ENCODE results near the gene ZNF746.

Gene ZNF746

DNA sequence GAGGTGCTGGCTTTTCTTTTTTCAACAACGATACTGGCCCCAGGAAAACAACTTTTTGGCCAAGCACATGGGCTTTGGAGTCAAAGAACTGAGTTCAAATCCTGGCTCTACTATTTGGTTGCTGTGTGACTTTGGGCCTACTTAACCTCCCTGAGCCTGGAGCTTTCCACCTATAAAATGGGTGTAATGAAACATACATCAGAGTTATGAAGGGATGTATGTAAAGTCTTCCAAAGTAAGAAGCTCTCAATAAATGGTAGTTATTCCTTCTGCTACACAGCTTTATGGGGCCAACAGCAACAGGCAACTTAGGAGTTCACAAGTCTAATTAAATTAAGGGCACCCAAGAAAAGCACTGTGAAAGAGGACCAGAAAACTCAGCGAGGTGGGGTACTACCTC is 69.7 kb downstream of the ZNF746 start:
- DNase-seq (ENCODE audit: low spot score) = no peak

DNA sequence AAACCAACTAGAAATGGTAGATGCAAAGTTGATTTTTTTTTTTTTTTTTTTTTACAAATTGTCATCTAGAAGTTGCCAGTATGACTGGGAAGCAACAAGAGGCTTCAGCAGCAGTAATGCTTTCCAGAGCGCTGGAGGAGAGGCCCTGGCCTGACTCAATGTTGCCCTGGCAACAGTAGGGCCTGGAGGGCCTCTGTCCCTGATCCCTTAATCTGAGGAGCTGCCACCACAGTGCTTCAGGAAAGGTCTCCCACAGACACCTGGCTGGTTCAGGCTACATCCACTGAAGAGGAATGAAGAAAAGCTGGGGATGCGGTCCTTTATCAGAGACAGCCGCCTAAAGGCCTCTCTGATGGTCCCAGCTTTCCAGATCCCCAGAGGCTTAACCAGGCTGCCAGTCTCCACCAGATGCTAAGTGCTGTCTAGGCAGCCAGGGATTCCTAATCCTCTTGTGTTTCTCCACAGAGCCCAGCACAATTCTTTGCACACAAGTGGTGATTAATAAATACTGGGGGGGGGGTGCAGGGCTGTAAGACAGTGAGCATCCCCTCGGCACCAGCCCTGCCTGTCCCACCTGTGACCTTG is 70.4 kb downstream of the ZNF746 start:
- peak; percentile 41 for DNase-seq (ENCODE audit: low spot score)

DNA sequence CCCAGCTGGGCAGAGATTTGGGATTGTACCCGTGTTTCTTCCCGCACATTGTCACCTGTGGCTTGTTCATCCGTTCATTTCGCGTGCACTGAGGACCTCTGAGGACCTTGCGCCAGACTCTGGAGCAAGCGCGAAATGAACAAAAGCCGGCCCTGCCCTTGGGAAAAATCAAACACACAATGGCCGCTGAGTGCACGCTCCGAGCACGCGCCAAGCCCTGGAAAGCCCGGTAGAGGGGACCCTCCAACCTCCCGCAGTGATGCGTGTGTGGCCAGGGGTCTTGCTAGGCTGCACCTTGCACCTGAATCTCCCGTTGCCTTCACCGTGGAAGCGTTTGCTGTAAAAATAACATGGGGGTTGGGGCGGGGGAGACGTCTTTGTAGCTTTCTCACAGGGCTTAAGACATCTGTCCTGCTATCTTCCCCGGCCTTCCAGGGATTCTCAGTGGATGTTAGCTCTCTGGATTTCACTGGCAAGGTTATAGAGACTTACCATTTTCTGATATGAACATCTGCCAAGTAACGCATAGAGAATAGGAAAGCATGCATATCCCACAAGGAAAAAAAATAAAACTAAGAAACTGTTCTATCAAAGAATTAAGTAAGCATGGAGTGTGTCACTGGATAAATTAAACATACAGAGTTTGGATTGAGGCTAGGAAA is 74.0 kb downstream of the ZNF746 start:
- DNase-seq (ENCODE audit: low spot score) = no peak

DNA sequence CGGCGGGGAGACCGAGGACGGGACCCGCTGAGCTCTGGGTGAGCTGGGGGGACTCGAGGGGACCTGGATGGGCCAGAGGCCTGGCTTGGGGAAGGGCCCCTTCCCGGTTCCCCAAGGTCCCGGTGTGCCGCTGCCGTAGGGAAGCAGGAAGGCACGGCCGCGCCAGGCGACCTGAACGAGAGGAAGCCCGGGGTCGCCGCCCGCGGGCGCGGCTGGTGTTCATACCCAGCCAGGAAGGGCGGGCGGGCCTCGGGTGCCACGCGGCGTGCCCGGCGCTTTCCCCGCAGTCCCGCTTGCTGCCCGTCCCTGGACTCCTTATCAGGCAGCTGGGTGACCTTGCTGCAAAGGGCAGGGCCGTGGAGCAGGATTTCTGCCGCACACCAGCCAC is 74.7 kb downstream of the ZNF746 start:
- no peak for DNase-seq (ENCODE audit: low spot score)

All from AG08395 (cell line).